Endothelial cell (in vitro differentiated cells): ENCODE data around the gene STAM. TPM values are rescaled to one million over a fixed set of nuclear protein-coding genes. Genes with fewer than 3 reads are reported as not detected.

Experiments
- DNase-seq: peaks from one replicate; pipeline ENCODE4 v3.0.0; 2021; ENCODE audit warnings: low spot score
- H3K27ac Mint-ChIP-seq: one replicate; pipeline ENCODE4 v1.8.0; 2021; ENCODE audit warnings: mixed read lengths, inconsistent platforms; ENCODE audit not compliant: unreplicated experiment
- H3K27me3 Mint-ChIP-seq: one replicate; pipeline ENCODE4 v1.8.0; 2021; ENCODE audit warnings: mild to moderate bottlenecking, moderate library complexity, mixed read lengths, inconsistent platforms; ENCODE audit not compliant: unreplicated experiment
- H3K36me3 Mint-ChIP-seq: one replicate; pipeline ENCODE4 v1.8.0; 2021; ENCODE audit warnings: mild to moderate bottlenecking, low read depth, mixed read lengths, inconsistent platforms; ENCODE audit not compliant: unreplicated experiment
- H3K4me1 Mint-ChIP-seq: one replicate; pipeline ENCODE4 v1.8.0; 2021; ENCODE audit warnings: mild to moderate bottlenecking, mixed read lengths, inconsistent platforms; ENCODE audit not compliant: unreplicated experiment
- H3K4me3 Mint-ChIP-seq: one replicate; pipeline ENCODE4 v1.8.0; 2021; ENCODE audit warnings: mild to moderate bottlenecking, mixed read lengths, inconsistent platforms; ENCODE audit not compliant: unreplicated experiment
- H3K9me3 Mint-ChIP-seq: one replicate; pipeline ENCODE4 v1.8.0; 2021; ENCODE audit warnings: mixed read lengths, inconsistent platforms; ENCODE audit not compliant: unreplicated experiment
- CTCF ChIP-seq: fragments of 200-600 bp; sonication (generic); IDR thresholded peaks from one replicate; pipeline ENCODE4 v1.5.0; 2021; ENCODE audit warnings: antibody characterized with exemption; ENCODE audit not compliant: unreplicated experiment
- total RNA-seq: library from RNA; stranded (reverse); fragmentation: NEBNext Ultra II Directional; extraction: Animal tissue kit (Norgen Biotek cat#: 25700); gene quantifications from one replicate; pipeline ENCODE4 v1.2.1, GENCODE V29; 2021; ENCODE audit not compliant: unreplicated experiment

Gene STAM
- total RNA-seq, 1 donor from 2014 or later = 22.0 TPM

DNA sequence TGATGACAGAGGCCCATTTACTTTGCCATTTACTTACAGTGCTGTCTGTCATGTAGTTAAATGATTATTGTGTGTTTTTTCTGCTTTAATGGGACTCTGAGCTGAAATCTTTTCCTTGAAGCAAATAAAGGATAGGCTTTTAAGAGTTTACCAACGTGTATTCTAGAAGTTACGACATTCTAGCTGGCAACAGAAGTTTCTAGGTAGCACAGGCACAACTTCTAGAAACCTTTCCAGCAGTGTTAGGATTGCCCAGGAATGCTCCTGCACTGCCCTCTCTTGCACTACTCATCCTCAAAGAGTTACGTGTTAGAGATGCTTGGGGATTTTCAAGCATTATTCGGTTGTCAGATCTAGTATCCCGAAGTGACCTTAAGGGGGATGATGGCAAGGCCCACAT, 65.5 kb downstream of the STAM start:
- TF ChIP-seq CTCF = no peak

DNA sequence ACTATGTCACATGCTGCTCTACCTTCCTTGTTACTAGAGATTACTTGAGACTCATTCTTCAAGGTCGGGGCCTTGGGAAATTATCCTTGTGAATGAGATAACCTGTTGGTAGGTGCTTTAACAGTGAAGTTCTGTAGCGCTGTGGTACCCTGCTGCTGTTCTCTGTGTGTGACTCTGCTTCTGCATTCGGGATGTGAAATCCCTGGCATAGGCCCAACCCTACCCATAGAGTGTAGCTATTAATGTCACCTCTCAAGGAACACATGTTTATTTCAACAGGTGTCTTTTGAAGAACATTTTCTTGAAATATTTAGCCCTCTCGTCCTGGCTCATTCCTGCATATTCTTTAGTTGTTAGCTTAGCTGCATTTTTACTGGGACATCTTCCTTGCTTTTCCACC, 66.2 kb downstream of the STAM start:
- Mint-ChIP-seq H3K4me3 (peak overlapping the region; percentile 24), H3K9me3 (no peaks in the 10 kb centered on the region), H3K4me1 (peaks cover 12% of the 10 kb centered on the region), H3K27me3 (no peaks in the 10 kb centered on the region), H3K27ac (peak overlapping the region; percentile 59), H3K36me3 (peaks cover 20% of the 10 kb centered on the region)
- no peak for TF ChIP-seq CTCF
- DNase-seq = no peak

More for the DNA sequence above, 65.5 kb downstream of the STAM start:
- Mint-ChIP-seq H3K27me3 (no peaks in the 10 kb centered on the region), H3K27ac (no peak overlapping the region), H3K36me3 (peaks cover 20% of the 10 kb centered on the region), H3K4me3 (no peak overlapping the region), H3K4me1 (peaks cover 12% of the 10 kb centered on the region), H3K9me3 (no peaks in the 10 kb centered on the region)
- DNase-seq = no peak

- Mint-ChIP-seq H3K4me3 (no peak overlapping the region), H3K36me3 (peaks cover 17% of the 10 kb centered on the region), H3K4me1 (peaks cover 12% of the 10 kb centered on the region), H3K27me3 (no peaks in the 10 kb centered on the region), H3K27ac (peak overlapping the region; percentile 43), H3K9me3 (no peaks in the 10 kb centered on the region)
- TF ChIP-seq CTCF = no peak
- DNase-seq = no peak
Observed at GRCh38 chr10:17712053-17712452, 68.1 kb downstream of the STAM start.

DNA sequence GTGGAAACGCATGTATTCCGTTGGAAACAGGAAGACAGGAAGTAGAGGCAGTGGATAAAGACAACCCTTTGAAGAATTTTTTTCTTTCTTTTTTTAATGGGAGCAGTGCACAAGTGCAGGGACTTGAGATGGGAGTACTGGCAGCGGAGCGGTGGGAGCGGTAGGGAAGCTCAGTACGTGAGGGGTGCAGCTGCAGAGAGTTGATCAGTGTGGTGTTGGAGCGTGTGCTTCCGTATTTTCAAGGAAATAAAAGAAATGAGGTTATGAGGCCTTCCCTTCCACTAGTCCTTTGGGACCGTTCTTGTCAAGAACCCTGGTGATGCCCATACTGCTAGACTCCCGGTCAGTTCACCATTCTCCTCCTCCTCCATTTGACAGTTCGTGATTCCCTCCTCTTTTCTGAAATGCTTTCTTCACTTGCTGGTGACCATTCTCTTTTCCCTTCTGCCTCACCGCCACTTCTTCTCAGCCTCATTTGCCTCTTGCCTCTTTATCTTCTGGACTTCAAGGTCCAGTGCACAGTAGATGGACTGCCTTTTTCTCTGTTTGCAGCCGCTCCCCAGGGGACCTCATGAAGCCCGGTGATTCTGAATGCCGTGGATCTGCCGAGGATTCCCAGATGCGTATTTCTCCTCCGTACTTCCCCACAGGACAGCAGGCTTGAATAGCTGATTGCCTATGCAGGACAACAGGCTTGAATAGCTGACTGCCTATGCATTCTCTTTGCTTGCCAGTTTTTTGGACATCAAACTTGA, 68.9 kb downstream of the STAM start:
- Mint-ChIP-seq H3K9me3 (no peaks in the 10 kb centered on the region), H3K36me3 (peaks cover 19% of the 10 kb centered on the region), H3K27ac (peak overlapping the region; percentile 43), H3K4me3 (peak overlapping the region; percentile 28), H3K4me1 (peaks cover 12% of the 10 kb centered on the region), H3K27me3 (no peaks in the 10 kb centered on the region)
- no peak for DNase-seq
- no peak for TF ChIP-seq CTCF

DNA sequence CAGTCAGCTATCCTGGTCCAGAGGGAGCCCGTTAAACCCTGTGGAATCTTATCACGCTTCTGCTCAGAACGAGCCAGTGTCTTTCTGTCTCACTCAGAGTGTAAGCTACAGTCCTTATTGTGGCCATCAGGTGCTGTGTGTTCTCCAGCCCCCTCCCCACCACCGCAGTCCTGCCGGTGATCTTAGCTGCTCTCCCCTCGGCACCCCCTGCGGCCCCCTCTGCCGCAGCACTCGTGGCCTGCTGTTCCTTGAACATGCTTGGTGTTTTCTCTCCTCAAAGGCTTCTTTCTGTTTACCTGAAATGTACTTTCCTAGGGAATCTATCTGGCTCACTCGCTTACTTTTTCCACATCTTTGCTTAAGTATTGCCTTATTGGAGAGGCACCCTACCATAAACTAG, 69.8 kb downstream of the STAM start:
- Mint-ChIP-seq H3K4me3 (no peak overlapping the region), H3K27ac (no peak overlapping the region), H3K9me3 (no peaks in the 10 kb centered on the region), H3K4me1 (peaks cover 12% of the 10 kb centered on the region), H3K36me3 (peaks cover 22% of the 10 kb centered on the region), H3K27me3 (no peaks in the 10 kb centered on the region)
- no peak for DNase-seq
- no peak for TF ChIP-seq CTCF
